ENCODE data around the gene FABP2.
"Not testable (repeated sequence)": the region's sequence is repeated elsewhere in the genome, so short reads cannot be mapped to it uniquely, and the experiment has no call there.

The FABP2 gene

DNA sequence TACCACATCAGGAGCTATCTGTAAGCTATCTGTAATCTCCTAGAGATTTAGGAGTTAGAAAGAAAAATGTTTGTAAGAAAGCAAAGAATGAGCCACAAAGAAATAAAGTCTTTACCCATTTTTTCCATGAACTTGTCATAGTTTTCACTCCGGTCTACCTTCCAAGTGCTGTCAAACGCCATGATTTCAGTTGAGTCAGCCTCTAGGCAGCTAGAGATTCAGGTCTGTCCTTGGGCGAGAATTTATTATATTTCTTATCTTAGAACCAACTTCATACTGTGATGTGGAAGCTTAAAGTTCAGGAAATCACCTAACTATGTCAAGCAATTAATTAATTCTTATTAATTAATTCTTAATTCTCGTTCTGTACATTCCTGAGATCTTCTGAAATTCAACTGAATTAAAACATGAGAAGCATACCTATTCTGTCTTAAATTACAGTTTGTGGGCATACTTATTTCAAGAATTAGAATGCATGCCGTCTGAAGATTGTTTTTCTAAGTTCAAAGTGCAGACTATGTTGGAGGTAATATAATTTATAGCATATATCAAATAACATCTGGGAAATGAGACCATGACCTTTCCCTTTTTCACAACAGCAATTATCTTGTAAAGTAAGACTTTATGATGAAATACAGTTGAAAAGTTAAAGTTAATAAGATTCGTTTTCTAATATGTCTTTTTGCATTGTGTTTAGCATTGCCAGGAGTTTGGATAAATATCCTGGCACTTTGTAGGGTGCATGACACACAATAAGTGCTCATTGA lies at the start of gene FABP2:
FABP2 (minus strand) TSS at position 218 of the 767 bp plus-strand sequence; CDS start at position 182, 36 bp downstream.
- no peak for DNase-seq

DNA sequence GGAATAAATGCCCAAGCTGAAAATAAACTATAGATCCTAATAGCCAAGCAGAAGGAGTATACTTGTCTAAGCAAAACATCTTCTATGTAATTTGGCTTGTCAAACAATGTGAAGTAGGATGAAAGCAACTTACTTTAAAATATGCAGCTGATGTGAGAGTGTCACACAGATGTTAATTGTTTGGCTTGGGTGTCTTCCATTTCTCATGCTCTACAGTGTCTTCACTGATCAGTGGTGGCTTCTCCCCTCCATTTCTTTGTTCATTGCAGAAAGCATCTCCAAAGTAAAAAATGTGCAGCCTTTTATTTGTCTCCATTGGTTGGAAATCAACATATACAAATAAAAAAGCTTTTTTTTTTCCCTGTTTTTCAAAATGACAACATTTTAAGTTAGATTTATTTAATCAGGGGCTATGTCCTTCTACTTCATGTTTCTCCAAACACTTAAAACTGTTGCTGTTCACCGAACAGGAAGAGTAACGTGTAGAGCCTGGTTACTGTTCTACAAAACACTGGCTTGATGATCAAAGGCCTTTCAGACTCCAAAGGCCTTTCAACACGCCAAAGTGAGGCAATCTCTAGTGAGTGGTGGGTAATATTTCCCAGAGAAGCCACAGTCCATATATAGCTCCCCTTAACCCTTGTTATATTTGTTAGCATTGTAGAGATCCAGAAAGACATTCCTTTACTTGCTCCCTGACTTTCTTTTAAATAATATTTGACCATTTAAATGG lies 49.2 kb upstream of the FABP2 start:
- not testable (repeated sequence) for DNase-seq

DNA sequence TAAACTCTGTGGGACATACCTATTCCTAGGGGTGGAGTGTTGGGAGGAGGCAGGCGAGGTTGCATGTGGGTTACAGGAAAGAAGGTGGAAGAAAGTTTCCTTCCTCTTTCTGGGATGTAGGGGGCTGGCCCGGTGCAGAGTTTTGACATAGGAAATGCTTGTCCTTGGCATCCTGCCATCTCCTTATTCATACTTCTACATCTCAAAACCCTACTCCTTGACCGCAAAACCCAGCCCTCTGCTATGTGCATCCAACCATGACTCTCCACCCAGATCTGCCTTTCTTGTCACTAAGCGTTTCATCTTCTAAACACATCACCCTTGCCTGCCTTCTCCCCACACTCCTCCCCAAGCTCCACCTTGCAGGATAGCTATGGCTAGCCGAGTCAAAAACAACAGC lies 48.5 kb upstream of the FABP2 start:
- DNase-seq: not testable (repeated sequence)

DNA sequence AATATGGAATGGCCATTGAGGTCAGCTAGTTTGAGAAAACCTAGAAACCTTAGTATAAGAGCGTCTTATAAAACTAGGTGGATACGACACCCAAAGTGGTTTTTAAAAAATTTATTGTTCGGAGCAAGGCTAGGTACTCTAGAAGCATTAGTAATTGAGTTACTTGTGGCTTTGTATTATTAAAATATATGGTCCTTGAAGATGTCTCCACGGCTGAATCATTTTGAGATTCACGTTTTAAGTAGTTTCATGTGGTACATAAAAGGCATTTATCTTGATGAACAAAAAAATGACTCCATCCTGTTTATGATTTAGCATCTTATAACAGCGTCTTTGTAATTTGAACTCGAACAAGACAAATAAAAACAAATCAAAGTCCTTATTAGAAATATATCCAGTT lies 44.9 kb upstream of the FABP2 start:
- not testable (repeated sequence) for DNase-seq

DNA sequence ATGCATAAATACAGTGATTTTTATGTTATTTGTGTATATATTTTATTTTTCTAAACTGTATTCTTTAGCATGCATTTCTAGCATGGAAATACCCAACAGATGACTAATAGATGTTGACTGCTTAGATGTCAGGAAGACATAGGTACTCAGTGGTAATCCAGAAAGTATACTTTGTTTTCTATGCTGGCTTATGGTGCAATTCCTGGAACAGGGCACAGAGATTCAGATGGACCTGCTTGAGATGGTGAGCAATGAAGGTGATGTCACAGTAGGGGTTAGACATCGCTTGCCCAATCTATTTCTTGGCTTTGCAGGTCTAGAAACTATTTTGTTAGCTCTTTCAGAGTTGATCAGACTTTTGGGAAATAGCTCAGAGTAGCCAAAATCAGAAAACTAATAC lies 42.3 kb upstream of the FABP2 start:
- DNase-seq: not testable (repeated sequence)

DNA sequence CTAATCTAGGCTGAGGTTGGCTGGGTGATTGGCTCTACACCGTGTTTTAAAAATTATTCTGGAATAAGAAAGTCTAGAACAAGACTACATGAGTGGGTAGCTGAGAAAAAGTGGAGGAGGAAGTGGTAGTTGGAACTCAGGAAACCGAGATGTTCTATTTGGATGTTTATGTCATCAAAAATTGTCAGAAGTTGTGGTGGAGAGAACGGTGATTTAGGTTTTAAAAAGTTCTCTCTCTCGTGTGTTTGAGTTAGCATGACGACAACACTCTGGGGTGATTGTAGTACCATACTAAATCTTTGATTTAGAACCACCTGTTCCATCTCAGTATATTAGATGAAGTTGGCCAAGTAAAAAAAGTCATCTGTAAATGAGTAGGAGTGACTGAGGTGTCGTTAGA lies 41.4 kb upstream of the FABP2 start:
- DNase-seq: not testable (repeated sequence)

DNA sequence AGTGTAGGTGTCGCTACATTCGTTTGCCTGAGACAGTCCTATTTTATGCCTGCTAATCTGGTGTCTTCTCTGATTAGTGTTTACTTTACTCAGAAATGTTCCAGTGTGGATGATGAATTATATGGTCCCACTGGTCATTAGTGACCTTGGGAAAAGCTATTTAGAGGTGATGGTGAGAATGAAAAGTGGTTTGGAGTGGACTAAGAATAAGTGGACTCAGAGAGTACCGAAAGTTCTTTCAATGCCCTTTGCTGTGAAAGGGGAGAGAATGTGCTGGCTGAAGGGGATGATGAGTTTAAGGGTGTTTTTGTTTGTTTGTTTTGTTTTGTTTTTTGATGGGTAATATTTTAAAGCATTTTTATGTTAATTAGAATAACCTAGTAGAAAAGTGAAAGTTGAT lies 40.5 kb upstream of the FABP2 start:
- not testable (repeated sequence) for DNase-seq

DNA sequence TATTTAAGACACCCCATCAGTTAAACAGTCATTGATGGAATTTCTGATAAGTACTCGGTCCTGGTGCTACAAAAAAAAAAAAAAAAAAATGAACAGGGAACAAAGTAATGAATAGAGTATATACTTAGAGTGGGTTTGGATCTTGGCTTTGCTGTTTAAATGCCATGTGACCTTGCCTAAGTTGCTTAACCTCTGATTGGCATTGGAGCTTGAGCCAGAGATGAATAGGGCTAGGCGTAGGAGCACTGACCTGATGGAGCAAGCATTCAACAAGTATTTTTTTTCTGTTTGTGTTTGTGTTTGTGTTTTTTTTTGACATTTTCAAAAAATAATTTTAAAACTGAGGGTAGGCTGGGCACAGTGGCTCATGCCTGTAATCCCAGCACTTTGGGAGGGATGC lies 37.9 kb upstream of the FABP2 start:
- not testable (repeated sequence) for DNase-seq

DNA sequence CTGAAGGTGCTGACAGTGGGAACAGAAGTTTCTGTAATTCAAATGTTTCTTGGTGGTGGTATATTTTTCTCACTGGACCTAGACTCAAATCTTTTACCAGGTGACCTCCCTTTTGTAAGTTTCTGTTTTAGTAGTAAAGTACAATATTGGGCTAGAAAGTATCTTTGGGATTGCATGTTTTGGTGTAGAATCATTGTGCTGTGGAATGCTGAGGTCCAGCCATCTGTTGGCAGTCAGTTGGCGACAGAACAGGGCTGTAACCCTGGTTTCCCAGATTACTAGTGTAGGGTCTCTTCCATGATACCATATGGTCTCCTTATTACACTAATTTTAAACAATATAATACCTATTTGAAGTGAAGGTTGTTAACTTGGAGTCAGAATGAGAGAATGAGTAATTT lies 34.9 kb upstream of the FABP2 start:
- DNase-seq: not testable (repeated sequence)

DNA sequence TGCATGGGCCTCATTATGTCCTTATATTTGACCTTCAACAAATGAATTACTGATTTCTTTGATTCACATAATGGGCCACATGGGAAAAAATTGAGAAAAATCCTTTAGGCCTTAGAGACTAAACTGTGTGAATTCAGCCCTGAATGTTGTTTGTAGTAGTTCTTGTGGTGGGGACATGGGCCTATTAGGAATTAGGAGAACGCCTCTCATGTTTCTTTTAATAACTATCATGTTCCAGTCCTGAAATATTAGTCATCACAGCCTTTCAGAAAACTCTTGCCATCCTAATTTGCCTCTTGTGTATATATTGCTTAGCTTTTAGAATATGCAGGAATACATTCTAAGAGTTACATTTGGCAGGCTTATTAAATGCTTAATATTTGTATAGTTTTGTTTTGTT lies 34.1 kb upstream of the FABP2 start:
- not testable (repeated sequence) for DNase-seq

DNA sequence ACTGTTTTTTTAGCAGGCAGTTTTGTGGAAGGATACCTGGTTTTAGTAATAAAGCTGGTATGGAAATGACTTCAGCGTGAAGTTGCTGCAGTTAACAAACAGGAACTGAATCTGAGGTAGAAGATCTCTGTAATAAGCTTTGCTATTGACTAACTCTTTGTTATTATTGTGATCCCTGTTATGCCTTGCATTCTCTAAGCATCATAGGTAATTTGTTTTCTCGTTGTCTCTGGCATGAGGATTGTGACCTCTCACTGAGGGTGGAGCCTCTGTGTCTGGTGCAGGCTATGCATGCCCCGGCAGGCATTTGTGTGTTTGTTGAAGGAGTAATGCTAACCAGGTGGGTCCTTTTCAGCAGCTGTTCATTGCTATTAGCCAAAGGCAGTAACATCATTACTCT lies 31.4 kb upstream of the FABP2 start:
- DNase-seq: not testable (repeated sequence)

DNA sequence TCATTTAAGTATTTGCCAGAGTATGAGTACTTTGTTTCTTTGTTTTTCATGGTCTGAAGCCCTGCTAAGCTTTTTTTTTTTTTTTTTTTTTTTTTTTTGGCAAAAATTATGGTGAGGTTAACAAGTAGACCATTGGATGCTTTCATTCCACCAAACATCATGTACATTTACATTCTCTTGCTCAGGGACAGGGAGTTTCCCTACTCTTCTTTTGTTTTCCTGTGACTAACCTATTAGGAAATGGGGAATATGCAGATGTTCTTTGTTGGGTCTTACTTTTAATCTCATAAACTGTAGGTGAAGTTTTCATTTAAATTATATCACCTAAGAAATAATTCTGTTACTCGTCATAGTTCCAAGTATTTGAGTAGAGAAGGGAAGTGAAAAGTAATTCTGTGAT lies 26.2 kb upstream of the FABP2 start:
- DNase-seq: not testable (repeated sequence)

DNA sequence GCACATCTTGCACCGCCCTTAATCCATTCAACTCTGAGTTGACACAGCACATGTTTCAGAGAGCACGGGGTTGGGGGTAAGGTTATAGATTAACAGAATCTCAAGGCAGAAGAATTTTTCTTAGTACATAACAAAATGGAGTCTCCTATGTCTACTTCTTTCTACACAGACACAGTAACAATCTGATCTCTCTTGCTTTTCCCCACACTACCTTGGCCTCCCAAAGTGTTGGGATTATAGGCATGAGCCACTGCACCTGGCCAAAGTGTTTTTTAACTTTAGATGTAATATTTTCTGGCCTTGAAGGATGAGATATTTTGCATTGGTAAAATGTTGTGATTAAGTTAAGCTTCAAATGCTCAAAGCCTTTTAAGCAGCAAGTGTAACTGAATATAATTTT lies 21.4 kb upstream of the FABP2 start:
- DNase-seq: not testable (repeated sequence)

DNA sequence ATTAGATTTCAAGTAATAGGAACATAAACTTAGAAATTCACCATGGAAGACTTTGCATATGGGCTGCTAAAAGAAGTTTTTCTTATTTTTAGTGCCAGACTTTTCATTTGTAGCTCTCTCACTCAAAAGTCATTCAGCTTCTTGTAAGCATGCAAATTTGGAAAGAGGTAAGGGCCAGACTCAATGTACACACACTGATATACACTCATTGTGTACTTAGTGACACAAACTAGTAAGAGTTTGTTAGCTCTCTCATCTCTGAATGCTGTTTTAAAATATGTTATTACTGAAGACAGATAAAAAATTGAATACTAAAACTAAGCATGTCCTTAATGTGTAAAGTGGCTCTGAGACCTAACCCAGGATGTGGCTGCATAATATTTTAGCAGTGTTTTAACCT lies 18.0 kb upstream of the FABP2 start:
- not testable (repeated sequence) for DNase-seq

DNA sequence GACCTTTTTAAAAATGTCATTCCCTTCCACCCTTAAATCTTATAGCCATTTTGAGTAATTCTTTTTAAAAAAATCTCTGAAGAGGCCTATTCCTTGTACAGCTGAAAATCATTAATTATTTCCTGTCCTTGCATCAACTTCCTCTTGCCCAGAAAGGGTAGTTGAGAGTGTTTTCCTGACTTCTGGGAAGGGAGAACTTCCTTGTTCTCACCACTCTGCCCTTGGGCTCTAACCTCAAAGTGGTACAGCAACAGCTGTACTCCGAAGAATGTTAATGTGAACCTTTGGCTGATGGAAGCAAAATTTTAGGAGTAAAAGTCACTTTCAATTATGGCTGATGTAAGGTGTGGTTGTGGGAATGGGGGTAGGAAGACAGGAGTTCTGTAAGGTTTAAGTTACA lies 15.1 kb upstream of the FABP2 start:
- no peak for DNase-seq

DNA sequence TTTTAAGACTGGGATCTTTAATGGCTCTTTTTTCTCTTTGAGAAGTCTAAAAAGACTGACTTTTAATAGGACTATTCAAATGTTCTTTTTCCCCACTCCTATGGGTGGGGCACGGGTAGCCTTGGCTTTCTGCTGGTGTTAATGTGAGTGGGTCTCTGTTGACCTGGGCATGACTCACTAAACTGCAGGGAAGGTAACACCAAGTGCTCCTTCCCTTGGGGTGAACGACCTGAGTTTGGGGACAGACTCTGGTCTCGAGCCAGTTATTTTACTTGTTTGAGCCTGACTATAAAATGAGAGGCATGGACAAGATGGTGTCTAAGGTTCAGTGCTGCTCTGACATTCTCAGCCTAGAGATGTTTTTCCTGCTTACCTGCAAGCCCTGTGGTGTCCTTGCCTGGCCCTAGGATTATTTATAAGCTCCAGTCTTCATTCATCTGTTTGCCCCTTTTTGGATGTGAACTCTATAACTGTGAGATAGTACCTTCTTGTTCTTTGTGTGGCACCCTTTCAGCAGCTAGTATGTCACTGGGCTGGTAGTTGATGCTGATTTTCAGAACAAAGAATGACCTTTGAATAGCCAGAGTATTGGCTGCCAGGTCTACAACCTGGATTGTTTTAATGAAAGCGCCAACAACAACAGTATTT lies 14.5 kb upstream of the FABP2 start:
- not testable (repeated sequence) for DNase-seq

DNA sequence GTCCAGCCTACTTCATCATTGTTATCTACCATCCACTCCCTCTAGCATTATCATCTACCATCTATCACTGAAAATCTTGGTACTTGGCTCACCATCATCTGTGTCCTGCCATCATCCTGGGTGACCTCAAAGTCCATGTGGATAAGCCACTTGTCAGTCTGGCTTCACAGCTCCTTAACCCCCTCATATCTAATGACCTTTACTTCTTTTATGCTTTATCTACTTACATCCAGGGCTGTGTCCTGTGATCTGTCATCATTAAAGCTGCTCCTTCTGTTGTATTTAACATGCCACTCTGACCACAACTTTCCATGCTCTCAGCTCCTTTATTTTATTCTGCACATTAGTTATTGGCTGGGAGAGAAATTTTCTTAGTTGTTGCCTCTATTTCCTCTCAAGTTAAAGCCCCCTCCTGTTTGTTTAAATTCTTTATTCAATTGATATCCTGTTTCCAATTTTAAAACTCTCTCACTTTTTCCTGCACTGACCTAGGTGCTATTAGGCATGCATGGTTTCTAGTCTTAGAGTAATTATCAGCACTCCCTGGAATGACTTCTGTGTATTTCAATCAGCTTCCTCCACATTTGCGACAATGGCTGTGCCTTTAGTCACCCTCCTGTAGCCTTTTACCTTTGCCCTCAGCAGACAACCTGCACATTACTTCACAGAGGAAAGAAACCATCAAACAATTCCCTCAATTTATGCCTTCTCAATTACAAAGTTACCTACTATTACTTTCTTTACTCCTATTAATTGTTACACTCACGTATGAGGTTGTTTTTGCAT lies 8.1 kb upstream of the FABP2 start:
- DNase-seq: no peak

DNA sequence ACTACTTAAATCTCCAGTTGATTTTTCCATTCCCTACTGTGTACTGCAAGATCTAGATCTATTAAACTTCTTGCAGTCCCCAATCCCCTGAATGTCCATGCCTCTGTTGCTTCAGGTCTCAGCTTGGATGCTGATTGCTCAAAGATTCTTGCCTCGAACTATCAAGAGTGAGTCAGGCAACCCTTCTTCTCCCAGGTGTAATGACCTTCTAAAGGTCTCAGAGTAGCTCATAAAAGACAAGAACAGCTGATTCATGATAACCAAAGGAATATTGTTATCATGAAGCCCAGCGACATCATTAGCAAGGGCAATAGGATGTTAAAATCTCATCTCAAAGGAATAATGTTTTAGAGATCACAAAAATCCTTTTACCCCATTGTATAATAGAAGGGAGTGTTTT lies 6.8 kb upstream of the FABP2 start:
- DNase-seq: no peak

DNA sequence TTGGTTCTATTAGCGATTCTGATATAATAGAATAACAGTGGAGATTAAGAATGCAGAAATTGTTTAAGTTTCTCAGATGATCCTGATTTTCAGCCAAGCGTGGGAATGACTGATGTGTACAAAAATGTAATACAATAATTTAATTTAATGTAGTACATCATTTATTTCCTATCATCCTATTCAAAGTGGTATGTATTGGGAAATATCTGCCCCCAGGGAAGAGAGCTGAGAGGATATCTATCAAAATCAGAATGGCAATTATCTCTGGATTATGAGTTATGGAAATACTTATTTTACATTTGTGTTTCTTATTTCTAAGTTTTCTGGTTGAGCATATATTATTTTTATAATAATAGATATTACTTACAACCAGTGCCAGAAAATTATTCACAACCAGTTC lies 3.9 kb downstream of the FABP2 start:
- no peak for DNase-seq

DNA sequence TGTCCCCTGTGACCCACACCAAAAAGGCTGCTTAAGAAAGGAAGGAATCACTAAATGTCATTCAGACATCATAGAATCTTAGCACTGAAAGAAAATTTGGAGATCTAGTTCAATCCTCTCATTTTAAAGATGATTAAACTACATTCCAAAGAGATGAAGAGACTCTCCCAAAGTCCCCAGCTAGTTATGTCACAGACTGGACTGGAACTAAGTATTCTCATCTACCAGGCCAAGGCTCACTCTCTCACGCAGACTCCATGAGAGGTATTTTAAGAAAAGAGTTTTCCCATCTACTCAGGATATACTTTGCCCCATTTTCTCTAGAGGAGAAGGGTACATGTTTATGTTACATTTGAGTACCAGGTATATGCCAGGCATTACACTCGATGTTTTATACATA lies 6.9 kb downstream of the FABP2 start:
- DNase-seq: no peak

DNA sequence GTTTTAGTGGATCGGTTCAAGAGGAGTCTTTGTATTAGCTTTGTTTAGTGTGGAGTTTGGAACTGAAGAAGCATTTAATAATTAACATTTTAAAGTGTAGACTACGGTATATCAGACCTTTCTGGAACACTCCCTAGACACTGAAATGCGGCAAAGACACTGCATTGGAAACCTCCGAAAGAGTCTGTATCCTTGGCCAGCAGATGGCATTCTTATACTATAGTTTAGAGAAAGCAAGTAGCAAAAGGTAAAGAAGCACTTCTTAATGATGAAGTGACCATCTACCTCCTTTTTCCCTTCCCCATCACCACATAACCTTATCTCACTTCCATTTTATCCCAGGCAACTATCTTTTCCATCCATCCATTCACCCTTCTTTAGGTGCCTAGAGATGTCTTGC lies 7.6 kb downstream of the FABP2 start:
- DNase-seq: no peak

DNA sequence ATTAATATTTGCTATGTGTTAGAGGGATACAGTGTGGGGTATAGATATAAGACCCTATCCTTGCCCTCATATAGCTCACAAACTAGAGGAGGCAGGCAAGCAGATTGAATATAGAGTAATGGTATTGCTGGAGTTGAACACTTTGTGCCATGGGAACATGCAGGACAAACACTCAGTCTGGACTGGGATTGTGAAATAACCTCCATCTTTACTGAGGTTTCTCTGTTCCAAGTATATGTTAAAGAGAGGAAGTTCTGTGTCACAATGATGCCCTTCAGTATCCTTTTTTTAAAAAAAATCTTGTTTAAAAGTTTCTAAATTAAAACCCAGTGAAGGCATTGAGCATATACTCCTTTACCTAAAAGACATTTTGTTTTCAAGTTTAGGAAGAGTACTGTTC lies 8.7 kb downstream of the FABP2 start:
- DNase-seq: no peak

DNA sequence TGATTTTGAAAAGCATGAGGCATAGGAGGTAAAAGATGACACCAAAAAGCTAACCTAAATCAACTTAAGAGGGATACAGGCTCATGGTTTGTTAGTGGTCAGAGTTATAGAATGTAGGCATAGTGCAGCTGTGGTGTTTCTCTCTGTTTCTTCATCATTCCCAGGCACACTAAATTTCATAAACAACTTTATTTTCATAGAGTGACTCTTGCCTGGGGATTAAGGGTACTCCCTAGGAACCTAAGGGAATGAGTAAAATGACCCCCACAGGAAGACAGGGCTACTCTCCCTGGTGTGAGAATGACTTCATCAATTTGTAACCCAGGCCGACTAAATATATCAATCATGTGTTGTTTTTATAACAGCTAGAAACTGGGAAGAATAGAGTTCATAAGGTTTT lies 11.1 kb downstream of the FABP2 start:
- no peak for DNase-seq
